Measurements from ENCODE around the gene PTPN14. TPM values are rescaled to one million over a fixed set of nuclear protein-coding genes. Genes with fewer than 3 reads are reported as not detected.

PTPN14 gene
- total RNA-seq, 1 experiment from 2014 or later, result 76.4 TPM

DNA sequence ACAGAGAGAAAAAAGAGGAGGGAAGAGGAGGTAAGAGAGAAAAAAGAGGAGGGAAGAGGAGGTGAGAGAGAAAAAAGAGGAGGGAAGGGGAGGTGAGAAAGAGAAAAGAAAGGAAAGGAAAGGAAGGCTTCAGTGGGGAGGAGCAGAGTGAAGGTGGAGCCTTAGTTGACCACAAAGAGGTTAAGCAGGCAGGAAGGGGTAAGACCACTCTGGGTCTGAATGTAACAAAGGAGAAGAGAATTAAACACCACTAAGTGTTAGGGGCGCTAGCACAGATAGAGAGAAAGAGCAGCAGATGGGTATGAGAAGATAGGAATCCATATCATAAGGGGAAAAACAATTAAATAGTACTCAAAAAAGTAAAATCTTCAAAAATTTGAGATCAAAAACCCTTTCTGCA lies 6.6 kb downstream of the PTPN14 start:
- Mint-ChIP-seq H3K4me1 (peaks cover 40 to 59% of the 10 kb centered on the region in 2 experiments), H3K9me3 (no peaks in the 10 kb centered on the region), H3K27me3 (ENCODE audit: low read depth) (no peaks in the 10 kb centered on the region), H3K36me3 (ENCODE audit: insufficient read depth in 1 of 3, low read depth in 3 of 3) (0 out of 7 replicates have a peak, but pooled peaks cover 0 to 2% (median 0%) of the 10 kb centered on the region in 3 experiments), H3K27ac (peak overlapping the region in 2 of 3 experiments; percentile 15 to 27; a peak in 2 of 7 replicates), H3K4me3 (no peak overlapping the region)
- TF ChIP-seq, protein P1, sequence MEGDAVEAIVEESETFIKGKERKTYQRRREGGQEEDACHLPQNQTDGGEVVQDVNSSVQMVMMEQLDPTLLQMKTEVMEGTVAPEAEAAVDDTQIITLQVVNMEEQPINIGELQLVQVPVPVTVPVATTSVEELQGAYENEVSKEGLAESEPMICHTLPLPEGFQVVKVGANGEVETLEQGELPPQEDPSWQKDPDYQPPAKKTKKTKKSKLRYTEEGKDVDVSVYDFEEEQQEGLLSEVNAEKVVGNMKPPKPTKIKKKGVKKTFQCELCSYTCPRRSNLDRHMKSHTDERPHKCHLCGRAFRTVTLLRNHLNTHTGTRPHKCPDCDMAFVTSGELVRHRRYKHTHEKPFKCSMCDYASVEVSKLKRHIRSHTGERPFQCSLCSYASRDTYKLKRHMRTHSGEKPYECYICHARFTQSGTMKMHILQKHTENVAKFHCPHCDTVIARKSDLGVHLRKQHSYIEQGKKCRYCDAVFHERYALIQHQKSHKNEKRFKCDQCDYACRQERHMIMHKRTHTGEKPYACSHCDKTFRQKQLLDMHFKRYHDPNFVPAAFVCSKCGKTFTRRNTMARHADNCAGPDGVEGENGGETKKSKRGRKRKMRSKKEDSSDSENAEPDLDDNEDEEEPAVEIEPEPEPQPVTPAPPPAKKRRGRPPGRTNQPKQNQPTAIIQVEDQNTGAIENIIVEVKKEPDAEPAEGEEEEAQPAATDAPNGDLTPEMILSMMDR (conservative IDR thresholded peaks at IDR 0.05), result no peak
- Histone ChIP-seq H2BK120ac (ENCODE audit: low read depth, low read length, poor library complexity, severe bottlenecking) (no peak overlapping the region), H3K79me2 (ENCODE audit: insufficient read depth, low read length) (peaks cover 56% of the 10 kb centered on the region; the same call in 1 of the 2 replicates), H2BK5ac (ENCODE audit: insufficient read length, low read length) (no peak overlapping the region), H3K23ac (ENCODE audit: insufficient read length, low read depth, low read length) (no peak overlapping the region), H3K23me2 (ENCODE audit: insufficient read length, low read depth, low read length, poor library complexity, severe bottlenecking) (peaks cover 4% of the 10 kb centered on the region), H3K79me1 (ENCODE audit: insufficient read depth, low read depth, low read length, poor library complexity, severe bottlenecking) (peaks cover 4% of the 10 kb centered on the region), H3K27me3 (ENCODE audit: insufficient read depth, low read length) (no peaks in the 10 kb centered on the region), H4K5ac (ENCODE audit: insufficient read length, low read depth, low read length) (no peak overlapping the region), H3K4me1 (ENCODE audit: insufficient read depth, low read length) (peaks cover 8% of the 10 kb centered on the region), H2BK12ac (ENCODE audit: insufficient read length, low read depth, low read length) (no peak overlapping the region), H4K8ac (replicated peaks; ENCODE audit: insufficient read length, low read depth, low read length) (no peak overlapping the region), H3K4me2 (ENCODE audit: insufficient read depth, insufficient read length, low read length) (no peak overlapping the region), H4K20me1 (ENCODE audit: control insufficient read depth, insufficient read depth, insufficient read length) (no peaks in the 10 kb centered on the region), H3K27ac (ENCODE audit: insufficient read length, low read depth, low read length) (no peak overlapping the region), H2AK5ac (ENCODE audit: insufficient read length, low read length) (no peak overlapping the region), H2AFZ (ENCODE audit: low read length) (no peak overlapping the region), H3K14ac (ENCODE audit: insufficient read depth, low read length) (no peak overlapping the region), H3T11ph (ENCODE audit: low read length) (no peak overlapping the region), H2BK20ac (ENCODE audit: low read depth, low read length, poor library complexity, severe bottlenecking) (no peak overlapping the region), H3K4ac (ENCODE audit: low read depth, low read length) (no peak overlapping the region), H3K56ac (ENCODE audit: insufficient read length, low read depth, low read length) (no peak overlapping the region), H2BK15ac (ENCODE audit: low read depth, low read length) (no peak overlapping the region), H3K18ac (ENCODE audit: insufficient read length, low read depth, low read length) (no peak overlapping the region), H3K9me3 (ENCODE audit: control insufficient read depth, low read depth, low read length) (no peaks in the 10 kb centered on the region), H3K9ac (ENCODE audit: extremely low read depth, insufficient read length, low read length) (no peak overlapping the region), H4K91ac (ENCODE audit: insufficient read length, low read depth, low read length) (no peak overlapping the region)
- WGBS (ENCODE audit: extremely low coverage, insufficient read length, low lambda C conversion rate), result no CpG with 5 or more reads among the region's 1 CpG
- no peak for DNase-seq
